Umbilical cord (tissue), 2 donors: Measurements from ENCODE around the gene XPO6. TPM values are rescaled to one million over a fixed set of nuclear protein-coding genes. Genes with fewer than 3 reads are reported as not detected.

ENCODE experiments used
- DNase-seq: peaks from one replicate; pipeline ENCODE4 v3.0.0-alpha.2; 2015; ENCODE audit warnings: low spot score
- total RNA-seq: library from RNA; depleted of rRNA; stranded (reverse); fragments of >200 nt; gene quantifications from one replicate; pipeline ENCODE4 v1.2.3, GENCODE V29; 2014; ENCODE audit warnings: low replicate concordance; ENCODE audit not compliant: insufficient read depth

XPO6 gene
- total RNA-seq, 1 donor from 2014 or later = 140 TPM

- DNase-seq = no peak
Measured at GRCh38 chr16:28208824-28209223, 2.9 kb downstream of the XPO6 start.

DNA sequence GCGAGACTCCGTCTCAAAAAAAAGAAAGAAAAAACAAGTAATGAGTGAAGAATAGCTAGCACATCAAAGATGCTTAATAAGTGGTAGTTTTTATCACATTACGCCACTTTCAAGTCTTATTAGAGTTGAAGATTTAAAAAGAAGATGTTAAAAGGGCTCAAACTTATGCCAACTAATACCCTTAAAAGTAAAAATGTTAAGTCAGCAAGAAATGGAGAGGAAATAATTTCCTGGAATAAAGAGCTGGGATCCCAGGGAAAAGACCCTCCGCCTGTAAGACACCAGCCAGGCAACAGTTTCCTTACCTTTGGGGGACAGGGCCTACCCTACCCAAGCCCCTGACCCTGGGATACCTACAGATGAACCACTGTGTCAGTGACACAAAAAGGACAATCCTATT lies 3.6 kb downstream of the XPO6 start:
- no peak for DNase-seq

DNA sequence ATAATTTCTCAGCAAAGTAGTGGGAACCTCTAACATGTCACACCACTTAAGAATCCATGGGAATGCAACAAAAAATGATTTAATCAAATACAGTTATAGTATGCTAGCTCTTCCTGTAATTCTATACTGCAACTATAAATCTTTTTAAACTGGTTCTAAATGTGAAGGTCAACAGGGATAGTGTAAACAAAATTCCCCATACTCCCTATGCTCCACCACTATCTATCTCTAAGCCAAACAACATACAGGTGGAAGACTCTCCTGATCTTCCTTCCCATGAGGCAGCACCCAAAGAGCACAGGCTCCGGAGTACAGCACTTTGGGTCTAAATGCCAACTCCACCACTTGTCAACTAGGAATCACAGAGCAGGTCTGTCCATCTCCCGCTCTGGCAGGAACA lies 4.4 kb downstream of the XPO6 start:
- DNase-seq = no peak

GRCh38 chr16:28205974-28206373 lies 5.8 kb downstream of the XPO6 start:
- no peak for DNase-seq

DNA sequence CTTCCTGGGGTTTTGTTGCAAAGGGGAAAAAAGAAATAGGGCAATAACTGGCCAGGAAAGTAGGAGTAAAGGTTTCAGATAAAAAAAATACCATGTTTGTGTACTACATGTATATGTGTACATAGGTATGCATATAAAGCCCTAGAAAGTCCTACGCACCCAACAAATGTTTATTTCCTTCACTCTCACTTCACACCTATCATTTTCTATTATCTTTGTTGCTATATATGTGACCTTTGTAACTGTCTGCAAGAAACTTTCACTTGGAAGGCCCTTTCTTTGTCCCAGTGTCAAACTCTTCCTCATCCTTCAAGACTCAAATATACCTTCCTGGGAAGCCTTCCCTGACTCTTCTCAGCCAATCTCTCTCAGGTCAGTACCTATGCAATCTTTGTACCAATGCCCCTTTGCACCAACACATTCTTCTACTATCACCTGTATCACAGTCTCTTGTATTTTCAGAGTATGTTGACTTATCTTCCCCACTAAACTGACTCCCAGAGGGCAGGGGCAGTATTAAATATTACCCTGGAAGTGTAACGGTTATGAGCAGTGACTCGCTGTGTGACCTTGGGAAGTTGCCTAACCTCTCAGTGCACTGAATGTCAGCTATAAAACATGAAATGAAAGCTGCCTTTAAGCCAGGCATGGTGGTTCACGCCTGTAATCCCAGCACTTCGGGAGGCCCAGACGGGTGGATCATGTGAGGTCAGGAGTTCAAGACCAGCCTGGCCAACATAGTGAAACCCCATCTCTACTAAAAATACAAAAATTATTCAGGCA lies 6.5 kb downstream of the XPO6 start:
- no peak for DNase-seq

GRCh38 chr16:28204622-28205021 lies 7.1 kb downstream of the XPO6 start:
- no peak for DNase-seq

GRCh38 chr16:28204204-28204603 lies 7.6 kb downstream of the XPO6 start:
- peak; percentile 58 for DNase-seq

DNA sequence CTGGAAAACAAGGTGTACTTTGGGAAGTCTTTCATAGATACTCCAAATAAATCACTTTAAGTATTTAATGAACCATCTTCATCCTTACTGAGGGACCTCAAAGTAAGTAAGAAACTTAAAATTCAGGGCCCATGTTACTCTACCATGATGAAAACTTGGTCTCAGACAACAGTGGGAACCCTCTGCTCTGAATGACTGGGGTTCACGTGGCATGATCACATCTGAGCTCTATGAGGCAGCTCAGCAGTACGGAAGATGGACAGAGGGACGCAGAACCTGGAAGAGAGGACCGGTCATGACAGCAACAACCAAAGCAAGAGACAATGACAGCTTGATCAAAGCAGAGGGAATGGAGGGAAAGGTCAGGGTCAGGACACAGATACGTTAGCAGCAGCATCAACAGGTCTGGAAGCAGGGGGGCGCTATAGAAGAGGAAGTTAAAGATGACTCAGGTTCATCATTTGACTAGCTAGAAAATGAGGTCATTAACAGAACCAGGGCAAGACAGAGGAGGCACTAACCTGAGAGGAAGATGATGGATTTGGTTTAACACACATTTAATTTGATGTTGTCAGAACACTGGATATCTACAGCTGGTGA lies 9.5 kb downstream of the XPO6 start:
- no peak for DNase-seq

GRCh38 chr16:28200661-28201060 lies 11.1 kb downstream of the XPO6 start:
- no peak for DNase-seq

DNA sequence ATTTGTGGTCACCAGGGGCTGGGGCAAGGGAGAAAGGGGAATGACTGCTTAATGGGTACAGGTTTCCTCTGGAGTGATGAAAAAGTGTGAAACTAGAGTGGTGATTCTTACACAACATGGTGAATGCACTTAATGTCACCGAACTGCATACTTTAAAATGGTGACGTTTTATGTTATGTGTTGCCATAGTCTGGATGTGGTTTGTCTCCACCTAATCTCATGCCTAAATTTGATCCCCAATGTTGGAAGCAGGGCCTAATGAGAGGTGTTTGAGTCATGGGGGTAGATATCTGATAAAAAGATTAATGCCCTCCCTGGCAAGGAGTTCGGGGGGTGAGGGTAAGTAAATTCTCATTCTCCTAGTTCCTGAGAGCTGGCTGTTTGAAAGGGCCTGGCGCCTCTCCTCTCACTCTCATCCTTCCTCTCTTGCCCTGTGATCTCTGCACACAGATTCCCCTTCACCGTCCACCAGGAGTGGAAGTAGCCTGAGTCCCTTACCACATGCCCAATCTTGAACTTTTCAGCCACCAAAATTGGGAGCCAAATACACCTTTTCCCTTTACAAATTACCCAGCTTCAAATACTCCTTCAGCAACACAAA lies 15.3 kb downstream of the XPO6 start:
- DNase-seq = no peak

DNA sequence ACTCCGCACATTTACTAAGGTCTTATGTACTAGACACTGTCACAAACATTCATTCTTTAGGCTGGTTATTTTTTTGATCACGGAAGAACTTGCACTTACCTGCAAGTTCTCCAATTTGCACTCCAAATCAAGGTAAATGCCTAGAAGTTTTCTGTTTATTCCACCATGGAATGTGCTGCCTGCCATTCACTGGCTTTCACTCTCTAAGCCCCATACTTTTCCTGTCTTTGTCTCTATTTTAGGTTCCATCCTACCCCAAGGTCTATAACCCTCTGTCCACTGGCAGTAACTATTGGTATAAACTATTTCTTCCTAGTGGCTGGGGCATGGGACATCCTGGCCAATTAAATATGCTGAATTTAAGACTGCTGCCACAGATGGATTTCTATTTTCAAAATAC lies 15.9 kb downstream of the XPO6 start:
- DNase-seq = no peak

DNA sequence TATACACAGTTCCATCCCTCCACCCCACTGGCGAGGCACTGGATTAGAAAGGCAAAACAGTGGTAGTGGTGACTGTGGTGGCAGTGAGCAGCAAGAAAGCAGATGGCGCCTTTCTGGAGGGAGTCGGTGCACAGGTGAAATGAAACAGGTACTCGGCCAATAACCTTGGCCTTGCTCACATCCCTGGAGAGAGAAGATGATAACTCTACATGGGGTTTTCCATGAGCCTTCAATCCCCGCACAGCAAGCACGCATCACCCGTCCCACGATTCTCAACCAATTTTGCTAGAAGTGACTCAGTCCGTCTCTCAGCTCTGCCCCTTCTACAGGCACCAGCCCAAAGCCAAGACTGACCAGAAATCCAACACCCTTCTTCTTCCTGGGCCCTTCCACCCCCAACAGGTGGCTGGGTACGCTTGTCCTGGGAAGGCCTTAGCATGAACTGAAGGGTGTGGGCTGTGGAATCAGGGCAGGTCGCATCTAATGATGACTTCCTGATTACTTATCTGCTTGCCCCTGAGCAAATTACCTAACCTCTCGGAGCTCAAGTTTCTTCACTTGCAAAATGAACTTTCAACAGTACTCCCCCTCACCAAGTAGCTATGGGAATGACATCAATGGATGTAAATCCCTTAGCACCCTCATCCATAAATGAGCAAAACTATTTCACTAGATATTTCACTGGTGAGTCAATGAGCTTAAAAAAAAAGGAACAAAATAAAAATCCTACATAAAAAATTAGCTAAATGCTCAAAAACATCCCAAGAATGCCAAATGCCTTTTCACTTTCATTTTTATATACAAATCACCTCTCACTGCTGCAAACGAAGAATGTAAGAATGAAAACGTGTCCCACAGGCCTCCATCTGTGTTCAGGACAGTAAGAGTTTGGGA lies 18.0 kb downstream of the XPO6 start:
- DNase-seq = peak; percentile 49

GRCh38 chr16:28192806-28193529 lies 18.8 kb downstream of the XPO6 start:
- no peak for DNase-seq

- peak; percentile 62 for DNase-seq
Measured at GRCh38 chr16:28191364-28191960, 20.3 kb downstream of the XPO6 start.

DNA sequence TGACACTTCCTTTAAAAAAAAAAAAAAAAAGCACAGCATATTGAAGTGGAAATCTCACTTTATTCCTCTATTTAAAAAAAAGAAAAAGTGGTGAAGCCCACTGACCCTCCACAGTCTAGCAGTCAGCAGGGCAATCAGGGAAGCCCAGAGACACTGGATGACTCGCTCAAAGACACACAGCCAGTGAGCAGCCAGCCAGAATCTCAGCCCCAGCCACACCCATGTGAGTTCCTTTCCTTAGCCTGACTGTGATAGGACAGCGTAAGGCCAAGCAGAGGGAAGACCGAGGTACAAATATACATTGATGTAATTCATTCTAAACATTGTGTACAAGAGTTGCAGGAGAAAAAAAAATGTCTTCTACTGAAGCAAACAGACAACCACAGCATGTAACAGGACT lies 22.5 kb downstream of the XPO6 start:
- DNase-seq = no peak

- DNase-seq = no peak
Measured at GRCh38 chr16:28188085-28188916, 23.5 kb downstream of the XPO6 start.

GRCh38 chr16:28187595-28188004 lies 24.2 kb downstream of the XPO6 start:
- no peak for DNase-seq

GRCh38 chr16:28186752-28187151 lies 25.0 kb downstream of the XPO6 start:
- no peak for DNase-seq

DNA sequence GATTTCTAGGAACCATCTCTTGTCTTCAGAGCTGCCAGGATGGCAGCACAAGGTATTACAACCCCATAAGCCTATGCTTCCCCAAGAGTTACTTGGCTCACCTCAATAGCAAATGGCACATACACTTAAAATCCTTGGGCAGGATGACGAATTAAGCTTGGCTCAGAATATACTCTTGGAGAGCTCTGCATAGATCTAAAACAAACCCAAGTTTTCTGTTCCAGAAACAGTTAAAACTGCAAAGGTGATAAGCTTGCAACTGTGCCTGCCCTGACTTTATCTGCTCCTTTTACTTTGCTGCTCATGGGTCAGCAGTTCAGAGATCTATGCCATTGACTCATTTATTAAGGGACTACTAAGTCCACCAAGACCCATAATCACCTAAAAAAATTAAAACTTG lies 26.1 kb downstream of the XPO6 start:
- no peak for DNase-seq

GRCh38 chr16:28184625-28185024 lies 27.1 kb downstream of the XPO6 start:
- no peak for DNase-seq
